Keratinocyte (primary cell): ENCODE data around the gene CD59. TPM values are rescaled to one million over a fixed set of nuclear protein-coding genes. Genes with fewer than 3 reads are reported as not detected.

Experiments used
- DNase-seq: peaks from one replicate; pipeline ENCODE4 v3.0.0-alpha.2; 2011; ENCODE audit warnings: low read depth, missing footprints, low spot score
- FAIRE-seq: peaks from 2 replicates; lab custom pipeline; 2011; peaks lifted over from hg19 to GRCh38; lab: Jason Lieb, UNC
- H2AFZ ChIP-seq: 2 replicates; pipeline ENCODE4 v1.6.0; 2012; ENCODE audit warnings: low read length, control low read depth, inconsistent platforms; ENCODE audit not compliant: control insufficient read depth
- H3K27ac ChIP-seq: 2 replicates; pipeline ENCODE4 v1.5.1; 2011; ENCODE audit warnings: low read length; ENCODE audit not compliant: control insufficient read depth, insufficient read depth
- H3K27me3 ChIP-seq: 3 replicates; pipeline ENCODE4 v1.6.0; 2011; ENCODE audit warnings: low read length; ENCODE audit not compliant: control insufficient read depth, insufficient read depth; ENCODE audit errors: extremely low read depth
- H3K36me3 ChIP-seq, 2 experiments: 2 replicates in 1 of 2; 3 replicates in 1 of 2; pipeline ENCODE4 v1.5.1; 2011; ENCODE audit warnings: low read length in 2 of 2, mild to moderate bottlenecking in 1 of 2; ENCODE audit not compliant: control insufficient read depth in 2 of 2, insufficient read depth in 2 of 2; ENCODE audit errors: extremely low read depth in 1 of 2
- H3K4me1 ChIP-seq: 3 replicates; pipeline ENCODE4 v1.5.1; 2011; ENCODE audit warnings: low read length; ENCODE audit not compliant: control insufficient read depth, insufficient read depth; ENCODE audit errors: extremely low read depth
- H3K4me2 ChIP-seq: 3 replicates; pipeline ENCODE4 v1.6.0; 2011; ENCODE audit warnings: low read depth, low read length; ENCODE audit not compliant: control insufficient read depth, insufficient read depth; ENCODE audit errors: extremely low read depth
- H3K4me3 ChIP-seq, 3 experiments: fragments of 200-600 bp in 1 of 3; sonication (generic) in 1 of 3; 2 replicates in 2 of 3; 3 replicates in 1 of 3; pipeline ENCODE4 v1.5.1; 2011 to 2016; ENCODE audit warnings: low read length in 3 of 3, mild to moderate bottlenecking in 3 of 3, control low read depth in 2 of 3, inconsistent platforms in 1 of 3, low read depth in 1 of 3, mixed read lengths in 1 of 3, mixed run types in 1 of 3, moderate library complexity in 1 of 3; ENCODE audit not compliant: control insufficient read depth in 2 of 3, insufficient read depth in 2 of 3; ENCODE audit errors: extremely low read depth in 1 of 3
- H3K79me2 ChIP-seq: 2 replicates; pipeline ENCODE4 v1.6.0; 2012; ENCODE audit warnings: low read length; ENCODE audit not compliant: control insufficient read depth, insufficient read depth
- H3K9ac ChIP-seq: 3 replicates; pipeline ENCODE4 v1.6.0; 2011; ENCODE audit warnings: low read length; ENCODE audit not compliant: control insufficient read depth, insufficient read depth; ENCODE audit errors: extremely low read depth
- H3K9me1 ChIP-seq: 3 replicates; pipeline ENCODE4 v1.6.0; 2011; ENCODE audit warnings: low read length; ENCODE audit not compliant: control insufficient read depth, insufficient read depth; ENCODE audit errors: extremely low read depth
- H3K9me3 ChIP-seq: 2 replicates; pipeline ENCODE4 v1.5.1; 2012; ENCODE audit warnings: low read depth, low read length; ENCODE audit not compliant: control insufficient read depth
- H4K20me1 ChIP-seq: 3 replicates; pipeline ENCODE4 v1.6.0; 2011; ENCODE audit warnings: low read length; ENCODE audit not compliant: control insufficient read depth, insufficient read depth; ENCODE audit errors: extremely low read depth
- EZH2 ChIP-seq: IDR thresholded peaks from one replicate; pipeline ENCODE4 v1.6.1; 2012; ENCODE audit warnings: inconsistent platforms, mild to moderate bottlenecking, low read length, moderate library complexity
- dilution Hi-C: fragments of 300-500 bp; cut with MboI; formaldehyde crosslinking; loops from one replicate; pipeline ENCODE4 v1.7.0; 2020; ENCODE audit warnings: low sequenced_read_pairs; ENCODE audit not compliant: extremely low pct_ligation_motif_present
- polyA plus RNA-seq, 5 experiments: library from polyadenylated mRNA; depleted of rRNA in 3 of 5; stranded (reverse) in 3 of 5; stranded (forward) in 1 of 5; unstranded in 1 of 5; fragments of >200 nt; gene quantifications; 1 replicate in 1 of 5; 2 replicates in 3 of 5; 3 replicates in 1 of 5; pipeline versions ENCODE4 v1.2.1 to v1.2.3, GENCODE V29; 2011 to 2012; ENCODE audit warnings: missing spikeins in 2 of 5, low read depth in 1 of 5, low replicate concordance in 1 of 5
- TF ChIP-seq, protein P1 (sequence below), 3 experiments: IDR thresholded peaks in 1 of 3; conservative IDR thresholded peaks in 1 of 3; optimal IDR thresholded peaks in 1 of 3; 2 replicates in 2 of 3; 3 replicates in 1 of 3; pipeline versions ENCODE3 to v1.5.1; 2011; ENCODE audit warnings: low read length in 3 of 3, mild to moderate bottlenecking in 3 of 3, moderate library complexity in 2 of 3, control low read depth in 1 of 3, inconsistent platforms in 1 of 3; ENCODE audit not compliant: insufficient read depth in 2 of 3; ENCODE audit errors: extremely low read depth in 1 of 3

Gene CD59
- polyA plus RNA-seq, 1 donor (not counting 4 experiments of a cell fraction or from before 2014, with no cell fraction given): 1,349 TPM

DNA sequence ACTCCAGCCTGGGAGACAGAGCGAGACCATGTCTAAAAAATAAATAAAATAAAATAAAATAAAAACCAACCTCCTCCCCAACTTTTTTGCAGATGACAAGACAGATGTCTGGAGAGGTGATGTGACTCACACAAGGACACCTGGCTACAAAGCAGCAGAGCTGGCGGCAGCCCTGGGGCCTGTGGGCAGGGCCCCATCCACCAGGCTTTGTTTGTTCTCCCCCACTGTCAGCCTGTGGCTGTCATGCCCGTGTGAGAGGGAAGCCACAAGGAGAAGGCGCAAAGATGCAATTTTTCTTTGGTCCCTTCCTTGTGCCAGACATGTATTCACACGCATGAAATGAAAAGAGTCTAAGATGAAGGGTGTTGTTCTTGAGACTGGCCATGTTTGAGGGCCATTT lies 16.6 kb downstream of the CD59 start:
- no peak overlapping the region for H3K9ac ChIP-seq
- H2AFZ ChIP-seq: no peak overlapping the region
- DNase-seq: no peak
- no peak overlapping the region for H3K4me2 ChIP-seq
- no peak for TF ChIP-seq EZH2
- TF ChIP-seq, protein P1, sequence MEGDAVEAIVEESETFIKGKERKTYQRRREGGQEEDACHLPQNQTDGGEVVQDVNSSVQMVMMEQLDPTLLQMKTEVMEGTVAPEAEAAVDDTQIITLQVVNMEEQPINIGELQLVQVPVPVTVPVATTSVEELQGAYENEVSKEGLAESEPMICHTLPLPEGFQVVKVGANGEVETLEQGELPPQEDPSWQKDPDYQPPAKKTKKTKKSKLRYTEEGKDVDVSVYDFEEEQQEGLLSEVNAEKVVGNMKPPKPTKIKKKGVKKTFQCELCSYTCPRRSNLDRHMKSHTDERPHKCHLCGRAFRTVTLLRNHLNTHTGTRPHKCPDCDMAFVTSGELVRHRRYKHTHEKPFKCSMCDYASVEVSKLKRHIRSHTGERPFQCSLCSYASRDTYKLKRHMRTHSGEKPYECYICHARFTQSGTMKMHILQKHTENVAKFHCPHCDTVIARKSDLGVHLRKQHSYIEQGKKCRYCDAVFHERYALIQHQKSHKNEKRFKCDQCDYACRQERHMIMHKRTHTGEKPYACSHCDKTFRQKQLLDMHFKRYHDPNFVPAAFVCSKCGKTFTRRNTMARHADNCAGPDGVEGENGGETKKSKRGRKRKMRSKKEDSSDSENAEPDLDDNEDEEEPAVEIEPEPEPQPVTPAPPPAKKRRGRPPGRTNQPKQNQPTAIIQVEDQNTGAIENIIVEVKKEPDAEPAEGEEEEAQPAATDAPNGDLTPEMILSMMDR (optimal IDR thresholded peaks at IDR 0.05 in 1 of 3, IDR thresholded peaks at IDR 0.05 in 1 of 3, conservative IDR thresholded peaks at IDR 0.05 in 1 of 3; ENCODE audit: extremely low read depth in 1 of 3, insufficient read depth in 2 of 3, low read length in 3 of 3): no peak
- no peaks in the 10 kb centered on the region for H3K27me3 ChIP-seq
- H3K4me3 ChIP-seq: no peak overlapping the region
- no peak for FAIRE-seq
- H3K79me2 ChIP-seq: peaks cover 75% of the 10 kb centered on the region
- H3K27ac ChIP-seq: no peak overlapping the region
- H4K20me1 ChIP-seq: peaks cover 10% of the 10 kb centered on the region
- H3K36me3 ChIP-seq: peaks cover 19 to 53% of the 10 kb centered on the region in 2 experiments
- H3K9me1 ChIP-seq: peaks cover 4% of the 10 kb centered on the region
- dilution Hi-C loops: no loop called here
- H3K4me1 ChIP-seq: peaks cover 87% of the 10 kb centered on the region
- H3K9me3 ChIP-seq: no peaks in the 10 kb centered on the region

DNA sequence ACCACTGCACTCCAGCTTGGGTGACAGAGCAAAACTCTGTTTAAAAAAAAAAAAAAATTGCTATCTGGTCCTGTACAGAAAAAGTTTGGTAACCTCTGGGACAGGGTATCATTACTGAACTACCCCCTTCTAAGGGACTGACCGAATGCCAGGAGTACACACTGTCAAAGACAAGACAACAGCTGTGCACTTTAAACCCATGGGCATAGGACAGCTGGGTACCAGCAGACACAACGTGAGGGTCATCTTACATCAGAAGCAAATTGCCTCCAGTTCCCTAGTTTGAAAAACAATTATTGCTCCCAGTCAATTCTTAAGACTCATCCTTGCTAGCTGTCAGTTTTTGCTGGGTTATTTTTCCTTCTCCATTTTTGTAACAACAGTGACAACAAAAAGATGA lies 17.8 kb downstream of the CD59 start:
- Histone ChIP-seq H3K9me1 (peaks cover 3% of the 10 kb centered on the region), H3K79me2 (peaks cover 71% of the 10 kb centered on the region), H3K9me3 (no peaks in the 10 kb centered on the region), H4K20me1 (peaks cover 6% of the 10 kb centered on the region), H3K9ac (no peak overlapping the region), H3K27me3 (no peaks in the 10 kb centered on the region), H3K36me3 (peaks cover 17 to 56% of the 10 kb centered on the region in 2 experiments), H2AFZ (no peak overlapping the region), H3K4me3 (no peak overlapping the region), H3K27ac (no peak overlapping the region), H3K4me2 (no peak overlapping the region), H3K4me1 (peaks cover 75% of the 10 kb centered on the region)
- no peak for DNase-seq
- dilution Hi-C loops: no loop called here
- no peak for FAIRE-seq
- TF ChIP-seq, protein P1 (optimal IDR thresholded peaks at IDR 0.05 in 1 of 3, IDR thresholded peaks at IDR 0.05 in 1 of 3, conservative IDR thresholded peaks at IDR 0.05 in 1 of 3; ENCODE audit: extremely low read depth in 1 of 3, insufficient read depth in 2 of 3, low read length in 3 of 3): no peak
- no peak for TF ChIP-seq EZH2
